BJ (cell line): Measurements from ENCODE around the gene HAT1. TPM values are rescaled to one million over a fixed set of nuclear protein-coding genes. Genes with fewer than 3 reads are reported as not detected.

Source experiments
- CTCF ChIA-PET: fragments of 350-600 bp; formaldehyde crosslinking; extraction: SDS; loops from one replicate; lab custom pipeline; 2021; ENCODE audit warnings: antibody characterized with exemption, inconsistent platforms; lab: Yijun Ruan, JAX
- POLR2A ChIA-PET: fragments of 300-600 bp; sonication (Branson Sonifier 250); formaldehyde crosslinking; extraction: SDS; loops from one replicate; lab custom pipeline; 2021; ENCODE audit warnings: antibody characterized with exemption; lab: Charles Lee
- DNase-seq: peaks from one replicate; pipeline ENCODE4 v3.0.0-alpha.2; 2011; ENCODE audit warnings: low read depth
- H3K27me3 ChIP-seq: 2 replicates; pipeline ENCODE4 v1.6.0; 2011; ENCODE audit warnings: low read length; ENCODE audit not compliant: control insufficient read depth, insufficient read depth
- H3K36me3 ChIP-seq: 2 replicates; pipeline ENCODE4 v1.5.1; 2011; ENCODE audit warnings: low read length; ENCODE audit not compliant: control insufficient read depth, insufficient read depth
- H3K4me3 ChIP-seq: 2 replicates; pipeline ENCODE4 v1.5.1; 2011; ENCODE audit warnings: low read depth, mild to moderate bottlenecking, control low read depth, low read length
- polyA plus RNA-seq: library from polyadenylated mRNA; depleted of rRNA; stranded (reverse); fragments of >200 nt; gene quantifications from 2 replicates; pipeline ENCODE4 v1.2.3, GENCODE V29; 2011
- TF ChIP-seq, protein P1 (sequence below): IDR thresholded peaks from 2 replicates; pipeline ENCODE4 v1.5.1; 2011; ENCODE audit warnings: low read depth, mild to moderate bottlenecking, control low read depth, inconsistent platforms, low read length, moderate library complexity; ENCODE audit not compliant: insufficient read depth

Gene HAT1
- polyA plus RNA-seq, 1 experiment = 19.9 TPM

DNA sequence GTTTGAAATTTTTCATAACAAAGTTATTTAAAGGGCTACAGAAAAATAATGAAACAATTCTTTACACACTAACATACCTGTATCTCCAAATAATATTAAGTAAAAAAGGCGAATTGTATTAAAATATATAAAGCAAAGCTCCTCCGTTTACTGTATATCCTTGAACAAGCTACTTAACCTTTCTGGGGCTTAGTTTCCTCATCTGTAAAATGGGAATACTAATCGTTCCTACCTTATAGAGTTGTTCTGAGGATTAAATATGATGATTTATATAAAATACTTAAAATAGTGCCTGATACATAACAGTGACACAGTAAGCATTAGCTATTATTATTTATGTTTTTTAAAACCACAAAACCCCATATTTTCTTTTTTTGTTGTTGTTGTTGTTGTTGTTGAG, 41.5 kb upstream of the HAT1 start:
- TF ChIP-seq, protein P1, sequence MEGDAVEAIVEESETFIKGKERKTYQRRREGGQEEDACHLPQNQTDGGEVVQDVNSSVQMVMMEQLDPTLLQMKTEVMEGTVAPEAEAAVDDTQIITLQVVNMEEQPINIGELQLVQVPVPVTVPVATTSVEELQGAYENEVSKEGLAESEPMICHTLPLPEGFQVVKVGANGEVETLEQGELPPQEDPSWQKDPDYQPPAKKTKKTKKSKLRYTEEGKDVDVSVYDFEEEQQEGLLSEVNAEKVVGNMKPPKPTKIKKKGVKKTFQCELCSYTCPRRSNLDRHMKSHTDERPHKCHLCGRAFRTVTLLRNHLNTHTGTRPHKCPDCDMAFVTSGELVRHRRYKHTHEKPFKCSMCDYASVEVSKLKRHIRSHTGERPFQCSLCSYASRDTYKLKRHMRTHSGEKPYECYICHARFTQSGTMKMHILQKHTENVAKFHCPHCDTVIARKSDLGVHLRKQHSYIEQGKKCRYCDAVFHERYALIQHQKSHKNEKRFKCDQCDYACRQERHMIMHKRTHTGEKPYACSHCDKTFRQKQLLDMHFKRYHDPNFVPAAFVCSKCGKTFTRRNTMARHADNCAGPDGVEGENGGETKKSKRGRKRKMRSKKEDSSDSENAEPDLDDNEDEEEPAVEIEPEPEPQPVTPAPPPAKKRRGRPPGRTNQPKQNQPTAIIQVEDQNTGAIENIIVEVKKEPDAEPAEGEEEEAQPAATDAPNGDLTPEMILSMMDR = no peak
- ChIA-PET POLR2A (no interaction called here), CTCF (interaction anchor here (0.9 to 1.6 kb wide), 2 partner anchors 11 to 22 kb away, joined by 3 to 4 read pairs; no protein-coding TSS in a partner anchor)
- Histone ChIP-seq H3K36me3 (no peaks in the 10 kb centered on the region; the same call in 1 of the 2 replicates), H3K4me3 (no peak overlapping the region), H3K27me3 (no peaks in the 10 kb centered on the region)
- DNase-seq = no peak

DNA sequence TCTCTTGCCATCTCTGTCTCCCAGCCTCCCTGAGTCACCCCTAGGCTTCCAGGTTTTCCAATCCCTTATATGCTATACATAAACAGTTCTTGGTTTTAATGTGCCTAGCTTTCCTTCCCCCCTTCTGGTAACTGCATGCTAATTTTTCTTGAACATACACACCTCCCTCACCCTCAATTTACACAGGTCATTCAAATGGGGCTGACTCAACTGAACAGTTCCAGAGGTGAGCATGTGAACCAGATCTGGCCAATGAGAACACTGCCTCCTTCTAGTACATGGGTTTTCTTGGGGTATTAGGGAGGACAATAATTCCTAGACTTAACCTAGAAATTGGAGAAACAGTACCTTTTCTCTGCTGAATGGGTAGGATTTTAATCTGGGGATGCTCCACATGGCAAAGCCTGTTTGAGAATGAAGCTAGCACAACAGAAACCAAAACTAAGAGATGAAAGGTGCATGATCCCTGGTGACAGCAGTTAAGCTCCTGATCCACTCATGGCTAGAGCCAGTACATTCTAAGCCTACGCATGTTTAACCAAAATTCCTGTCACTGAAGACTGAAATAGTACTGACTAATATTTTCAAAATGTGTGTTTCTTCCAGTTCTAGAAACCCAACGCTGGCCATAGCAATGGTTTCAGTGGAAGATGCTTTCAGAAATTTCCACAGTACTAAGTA, 40.0 kb upstream of the HAT1 start:
- no peaks in the 10 kb centered on the region for H3K27me3 ChIP-seq
- no peak for DNase-seq
- no peaks in the 10 kb centered on the region; the same call in 1 of the 2 replicates for H3K36me3 ChIP-seq
- TF ChIP-seq, protein P1 = no peak
- no peak overlapping the region for H3K4me3 ChIP-seq
- ChIA-PET CTCF (interaction anchor here (1.6 kb wide), 1 partner anchor 10 kb away, joined by 4 read pairs; no protein-coding TSS in a partner anchor), POLR2A (no interaction called here)

DNA sequence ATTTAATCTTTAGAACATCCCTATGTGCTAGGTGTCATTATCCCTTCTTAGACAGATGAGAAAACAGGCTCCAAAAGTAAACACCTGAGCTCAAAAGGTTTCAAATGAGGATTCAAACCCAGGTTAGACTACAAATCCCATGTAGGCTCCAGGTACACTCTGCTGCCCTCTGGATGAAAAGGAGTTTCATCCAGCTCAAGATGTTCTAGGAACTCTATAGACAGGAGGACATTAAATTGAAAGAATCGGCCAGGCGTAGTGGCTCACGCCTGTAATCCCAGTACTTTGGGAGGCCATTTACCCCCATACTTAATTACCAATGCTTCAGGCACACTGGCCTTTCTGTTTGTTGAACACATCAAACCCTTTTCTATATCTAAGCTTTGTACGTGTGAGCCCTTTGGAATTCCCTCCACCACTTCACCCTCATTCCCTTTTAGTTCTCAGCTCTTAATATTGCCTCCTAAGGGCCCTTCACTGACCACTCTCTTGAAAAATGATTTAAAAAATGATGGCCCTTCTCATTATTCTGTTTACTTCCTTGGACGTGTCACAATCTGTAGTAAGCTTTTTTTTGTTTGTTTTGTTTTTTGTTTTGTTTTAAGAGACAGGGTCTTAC, 38.9 kb upstream of the HAT1 start:
- TF ChIP-seq, protein P1 = no peak
- no peak overlapping the region for H3K4me3 ChIP-seq
- no peaks in the 10 kb centered on the region; the same call in 1 of the 2 replicates for H3K36me3 ChIP-seq
- ChIA-PET POLR2A (no interaction called here), CTCF (interaction anchor here (0.6 to 0.8 kb wide), 3 partner anchors 13 to 633 kb away, joined by 3 to 4 read pairs (median 3); no protein-coding TSS in a partner anchor)
- no peak for DNase-seq
- no peaks in the 10 kb centered on the region for H3K27me3 ChIP-seq

DNA sequence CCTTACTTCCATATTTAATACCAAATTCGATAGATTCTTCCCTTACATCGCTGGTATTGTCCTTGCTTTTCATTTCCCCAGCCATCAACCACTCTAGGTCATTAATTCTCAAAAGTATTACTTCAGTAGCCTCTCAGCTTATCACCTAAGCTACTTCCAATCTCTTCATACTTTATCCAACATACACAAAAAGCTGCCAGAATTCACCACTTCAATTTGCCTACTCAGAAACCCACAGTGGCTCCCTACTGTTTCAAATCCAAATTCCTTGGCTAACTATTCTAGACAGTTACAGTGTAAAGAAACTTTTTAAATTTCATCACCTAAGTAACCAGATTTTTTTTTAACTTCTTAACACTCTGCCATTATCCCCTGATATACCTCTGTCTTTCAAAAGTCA, 32.9 kb upstream of the HAT1 start:
- POLR2A ChIA-PET = no interaction called here

DNA sequence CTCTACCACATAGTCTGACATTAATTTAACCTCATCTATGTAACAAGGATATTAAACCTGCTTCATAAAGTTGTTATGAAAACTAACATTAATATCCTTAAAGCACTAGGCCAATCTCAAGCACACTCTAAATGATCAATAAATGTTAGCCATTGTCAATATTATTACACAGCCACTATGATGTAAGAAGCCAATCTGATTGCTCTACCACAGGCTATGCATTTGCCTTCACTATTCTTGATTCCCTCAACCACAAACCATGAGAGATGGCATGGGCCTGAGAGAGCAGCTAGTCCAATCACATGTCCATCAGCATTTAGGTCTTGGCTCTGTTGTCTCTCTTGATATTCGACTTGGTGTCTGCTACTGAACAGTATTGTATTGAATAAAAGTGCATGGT, 32.5 kb upstream of the HAT1 start:
- no peak overlapping the region for H3K4me3 ChIP-seq
- ChIA-PET POLR2A (interaction anchor here (0.5 kb wide), 1 partner anchor 29 kb away, joined by 19 read pairs; no protein-coding TSS in a partner anchor), CTCF (interaction anchor here (0.8 to 1.0 kb wide), 2 partner anchors 17 to 217 kb away, joined by 3 read pairs; no protein-coding TSS in a partner anchor)
- TF ChIP-seq, protein P1 = no peak
- no peak for DNase-seq
- H3K27me3 ChIP-seq = no peaks in the 10 kb centered on the region
- no peaks in the 10 kb centered on the region for H3K36me3 ChIP-seq

More for the DNA sequence above, 32.9 kb upstream of the HAT1 start:
- DNase-seq = no peak
- H3K27me3 ChIP-seq = no peaks in the 10 kb centered on the region
- CTCF ChIA-PET = no interaction called here
- TF ChIP-seq, protein P1 = no peak
- H3K36me3 ChIP-seq = no peaks in the 10 kb centered on the region
- H3K4me3 ChIP-seq = no peak overlapping the region
